Ishikawa (cell line): ENCODE measurements around the gene TNIP2.

Experiments
- CEBPB ChIP-seq: IDR thresholded peaks from 2 replicates; pipeline ENCODE4 v1.6.1; 2012
- CREB1 ChIP-seq: IDR thresholded peaks from 2 replicates; pipeline ENCODE4 v1.6.1; 2012; ENCODE audit warnings: low read depth
- EGR1 ChIP-seq: IDR thresholded peaks from 2 replicates; pipeline ENCODE4 v1.6.1; 2012
- EP300 ChIP-seq: IDR thresholded peaks from 2 replicates; pipeline ENCODE4 v1.6.1; 2012; ENCODE audit warnings: borderline replicate concordance
- FOXM1 ChIP-seq: IDR thresholded peaks from 2 replicates; pipeline ENCODE4 v1.6.1; 2012; ENCODE audit warnings: low read depth, borderline replicate concordance
- NFIC ChIP-seq: IDR thresholded peaks from 2 replicates; pipeline ENCODE4 v1.6.1; 2012
- RAD21 ChIP-seq: IDR thresholded peaks from 2 replicates; pipeline ENCODE4 v1.6.1; 2012; ENCODE audit warnings: low read depth
- TAF1 ChIP-seq: IDR thresholded peaks from 2 replicates; pipeline ENCODE4 v1.6.1; 2012; ENCODE audit warnings: low read depth, mild to moderate bottlenecking
- TCF12 ChIP-seq: IDR thresholded peaks from 2 replicates; pipeline ENCODE4 v1.6.1; 2012; ENCODE audit warnings: low read depth
- TEAD4 ChIP-seq: IDR thresholded peaks from 2 replicates; pipeline ENCODE4 v1.6.1; 2012
- USF1 ChIP-seq: IDR thresholded peaks from 2 replicates; pipeline ENCODE4 v1.6.1; 2012
- YY1 ChIP-seq: IDR thresholded peaks from 2 replicates; pipeline ENCODE4 v1.6.1; 2012; ENCODE audit warnings: low read depth
- ZBTB7A ChIP-seq: IDR thresholded peaks from 2 replicates; pipeline ENCODE4 v1.6.1; 2012; ENCODE audit warnings: low read depth
- TF ChIP-seq, protein P1 (sequence below): IDR thresholded peaks from 2 replicates; pipeline ENCODE4 v1.6.1; 2012
- TF ChIP-seq, protein P2 (sequence below): IDR thresholded peaks from 2 replicates; pipeline ENCODE4 v1.6.1; 2012; ENCODE audit warnings: low read depth, mild to moderate bottlenecking

Gene TNIP2

GRCh38 chr4:2721586-2721985 is 34.5 kb downstream of the TNIP2 start:
- TF ChIP-seq EGR1 (no peak), TAF1 (no peak), TEAD4 (no peak), ZBTB7A (no peak), EP300 (no peak), YY1 (no peak), FOXM1 (no peak), TCF12 (no peak)

DNA sequence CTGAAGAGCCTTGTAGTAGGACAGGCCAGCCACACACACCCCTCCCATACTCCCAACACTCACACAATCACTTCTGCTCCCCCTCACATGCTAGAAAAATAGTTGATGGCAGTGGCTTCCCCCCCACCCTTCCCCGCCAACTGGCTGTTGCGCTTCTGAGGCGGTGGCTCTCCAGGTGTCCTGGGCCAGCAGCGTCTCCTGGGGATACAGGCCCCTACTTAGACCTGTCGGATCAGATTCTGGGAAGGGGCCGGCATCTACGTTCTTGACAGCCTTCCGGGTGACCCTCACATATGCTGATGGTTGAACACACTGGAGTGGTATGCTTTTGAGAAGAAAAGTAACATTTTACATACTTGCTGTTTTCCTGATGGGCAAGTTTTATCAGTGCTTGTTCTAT is 39.9 kb downstream of the TNIP2 start:
- TF ChIP-seq EP300: no peak
- no peak for TF ChIP-seq USF1
- TF ChIP-seq, protein P1, sequence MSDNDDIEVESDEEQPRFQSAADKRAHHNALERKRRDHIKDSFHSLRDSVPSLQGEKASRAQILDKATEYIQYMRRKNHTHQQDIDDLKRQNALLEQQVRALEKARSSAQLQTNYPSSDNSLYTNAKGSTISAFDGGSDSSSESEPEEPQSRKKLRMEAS: no peak
- no peak for TF ChIP-seq ZBTB7A
- TF ChIP-seq FOXM1: no peak
- TF ChIP-seq TCF12: no peak
- TF ChIP-seq NFIC: no peak
- no peak for TF ChIP-seq EGR1
- no peak for TF ChIP-seq TEAD4
- TF ChIP-seq YY1: no peak

DNA sequence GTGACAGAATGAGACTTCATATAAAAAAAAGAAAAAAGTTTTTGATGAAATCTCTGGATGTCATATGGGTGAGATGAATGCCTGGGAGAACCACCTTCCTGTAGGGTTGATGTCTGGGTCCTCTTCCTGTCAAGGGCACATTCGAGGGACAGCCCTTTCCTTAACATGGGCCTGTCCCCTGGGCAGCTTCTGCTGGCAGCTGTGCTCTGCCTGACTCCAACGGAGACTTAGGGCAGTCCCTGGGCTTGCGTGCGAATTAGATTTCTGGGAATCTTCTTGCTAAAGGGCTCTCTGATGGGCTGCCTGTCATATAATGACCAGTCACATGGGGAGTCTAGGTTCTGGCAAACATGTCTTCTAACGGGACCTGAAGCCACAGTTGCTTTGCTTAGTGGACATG is 40.7 kb downstream of the TNIP2 start:
- TF ChIP-seq USF1 (no peak), NFIC (no peak), RAD21 (no peak), ZBTB7A (no peak), TEAD4 (no peak), TAF1 (no peak), FOXM1 (no peak), EP300 (no peak), EGR1 (no peak), YY1 (no peak), TCF12 (no peak), CEBPB (no peak), CREB1 (no peak)
- TF ChIP-seq, protein P2, sequence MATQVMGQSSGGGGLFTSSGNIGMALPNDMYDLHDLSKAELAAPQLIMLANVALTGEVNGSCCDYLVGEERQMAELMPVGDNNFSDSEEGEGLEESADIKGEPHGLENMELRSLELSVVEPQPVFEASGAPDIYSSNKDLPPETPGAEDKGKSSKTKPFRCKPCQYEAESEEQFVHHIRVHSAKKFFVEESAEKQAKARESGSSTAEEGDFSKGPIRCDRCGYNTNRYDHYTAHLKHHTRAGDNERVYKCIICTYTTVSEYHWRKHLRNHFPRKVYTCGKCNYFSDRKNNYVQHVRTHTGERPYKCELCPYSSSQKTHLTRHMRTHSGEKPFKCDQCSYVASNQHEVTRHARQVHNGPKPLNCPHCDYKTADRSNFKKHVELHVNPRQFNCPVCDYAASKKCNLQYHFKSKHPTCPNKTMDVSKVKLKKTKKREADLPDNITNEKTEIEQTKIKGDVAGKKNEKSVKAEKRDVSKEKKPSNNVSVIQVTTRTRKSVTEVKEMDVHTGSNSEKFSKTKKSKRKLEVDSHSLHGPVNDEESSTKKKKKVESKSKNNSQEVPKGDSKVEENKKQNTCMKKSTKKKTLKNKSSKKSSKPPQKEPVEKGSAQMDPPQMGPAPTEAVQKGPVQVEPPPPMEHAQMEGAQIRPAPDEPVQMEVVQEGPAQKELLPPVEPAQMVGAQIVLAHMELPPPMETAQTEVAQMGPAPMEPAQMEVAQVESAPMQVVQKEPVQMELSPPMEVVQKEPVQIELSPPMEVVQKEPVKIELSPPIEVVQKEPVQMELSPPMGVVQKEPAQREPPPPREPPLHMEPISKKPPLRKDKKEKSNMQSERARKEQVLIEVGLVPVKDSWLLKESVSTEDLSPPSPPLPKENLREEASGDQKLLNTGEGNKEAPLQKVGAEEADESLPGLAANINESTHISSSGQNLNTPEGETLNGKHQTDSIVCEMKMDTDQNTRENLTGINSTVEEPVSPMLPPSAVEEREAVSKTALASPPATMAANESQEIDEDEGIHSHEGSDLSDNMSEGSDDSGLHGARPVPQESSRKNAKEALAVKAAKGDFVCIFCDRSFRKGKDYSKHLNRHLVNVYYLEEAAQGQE: no peak
- TF ChIP-seq, protein P1: no peak

- no peak for TF ChIP-seq FOXM1
- TF ChIP-seq, protein P2: no peak
- no peak for TF ChIP-seq NFIC
- TF ChIP-seq TEAD4: no peak
- TF ChIP-seq RAD21: no peak
- TF ChIP-seq EGR1: no peak
- TF ChIP-seq USF1: no peak
- no peak for TF ChIP-seq EP300
- TF ChIP-seq, protein P1: no peak
- no peak for TF ChIP-seq TAF1
- no peak for TF ChIP-seq TCF12
- no peak for TF ChIP-seq CREB1
Measured at GRCh38 chr4:2714918-2715317, 41.2 kb downstream of the TNIP2 start.

DNA sequence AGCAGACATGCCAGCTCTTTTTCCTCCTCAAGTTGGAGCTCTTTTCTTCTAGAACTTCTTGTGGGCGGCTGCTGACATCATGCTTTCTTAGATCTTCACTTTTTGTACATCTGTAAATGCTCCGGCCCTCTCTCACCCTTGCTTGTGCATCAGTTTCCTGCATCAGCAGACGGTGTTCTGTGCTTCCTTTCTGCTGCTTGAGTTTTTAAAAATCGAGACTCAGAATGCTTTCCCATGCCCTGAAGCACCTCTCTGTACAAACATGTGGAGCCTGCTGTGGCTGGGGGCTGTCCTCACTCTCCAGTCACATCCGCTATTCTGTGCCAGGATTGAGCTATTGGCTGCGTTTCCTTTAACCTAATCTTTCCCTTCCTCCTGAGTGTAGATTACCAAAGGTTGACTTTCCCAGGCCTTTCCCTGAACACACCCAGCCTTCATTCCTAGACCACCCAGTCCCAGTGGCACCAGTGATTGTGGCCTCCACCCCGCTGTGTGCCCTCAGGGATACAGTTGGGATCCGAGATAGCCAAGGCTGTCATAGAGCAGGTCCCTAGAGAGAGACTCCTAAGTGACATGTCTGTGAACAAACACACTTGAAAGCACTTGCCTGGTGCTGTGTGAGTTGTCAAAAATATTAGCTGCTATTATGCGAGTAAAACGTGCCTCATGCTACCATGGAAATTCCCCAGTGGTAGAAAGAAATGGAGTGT is 41.9 kb downstream of the TNIP2 start:
- no peak for TF ChIP-seq TEAD4
- TF ChIP-seq ZBTB7A: no peak
- no peak for TF ChIP-seq EGR1
- TF ChIP-seq RAD21: no peak
- TF ChIP-seq TAF1: no peak
- no peak for TF ChIP-seq TCF12
- TF ChIP-seq USF1: no peak
- no peak for TF ChIP-seq NFIC
- TF ChIP-seq CREB1: no peak
- no peak for TF ChIP-seq YY1
- no peak for TF ChIP-seq FOXM1
